OCI-LY3 (cell line): Measurements from ENCODE around the gene KRTAP4-1.

Source experiments
- H2AFZ ChIP-seq: fragments of 200-600, 300-600 bp; shearing (Covaris generic); 2 replicates; pipeline ENCODE4 v1.6.0; 2014; ENCODE audit warnings: antibody characterized with exemption, low read depth, low read length
- H3K27ac ChIP-seq: fragments of 200-600, 300-600 bp; sonication (generic); 2 replicates; pipeline ENCODE4 v1.5.1; 2014; ENCODE audit warnings: mild to moderate bottlenecking, low read length, moderate library complexity, mixed read lengths
- H3K27me3 ChIP-seq: fragments of 200-600, 300-600 bp; sonication (generic); 2 replicates; pipeline ENCODE4 v1.6.1; 2014; ENCODE audit warnings: low read depth, low read length, mixed read lengths
- H3K36me3 ChIP-seq: fragments of 200-600, 300-600 bp; sonication (generic); replicated peaks from 2 replicates; pipeline ENCODE3; 2014; ENCODE audit warnings: low read depth, low read length, mixed read lengths
- H3K4me1 ChIP-seq: fragments of 300-600, 200-600 bp; sonication (generic); 2 replicates; pipeline ENCODE4 v1.6.1; 2014; ENCODE audit warnings: low read length, mixed read lengths
- H3K4me2 ChIP-seq: fragments of 200-600, 300-600 bp; sonication (generic); 2 replicates; pipeline ENCODE4 v1.6.1; 2014; ENCODE audit warnings: low read length, mixed read lengths
- H3K4me3 ChIP-seq: fragments of 300-600, 200-600 bp; sonication (generic); 2 replicates; pipeline ENCODE4 v1.5.1; 2014; ENCODE audit warnings: antibody characterized with exemption, mild to moderate bottlenecking, low read length, moderate library complexity
- H3K79me2 ChIP-seq: fragments of 300-600, 200-600 bp; shearing (Covaris generic); 2 replicates; pipeline ENCODE4 v1.6.1; 2014; ENCODE audit warnings: mild to moderate bottlenecking, low read length, mixed read lengths
- H3K9ac ChIP-seq: fragments of 300-600, 200-600 bp; shearing (Covaris generic); 2 replicates; pipeline ENCODE4 v1.6.0; 2014; ENCODE audit warnings: mild to moderate bottlenecking, low read length, moderate library complexity
- H3K9me3 ChIP-seq: fragments of 200-600, 300-600 bp; shearing (Covaris generic); 2 replicates; pipeline ENCODE4 v1.6.1; 2014; ENCODE audit warnings: low read length, mixed read lengths; ENCODE audit not compliant: insufficient read depth
- H4K20me1 ChIP-seq: fragments of 200-600, 300-600 bp; sonication (generic); 2 replicates; pipeline ENCODE4 v1.6.1; 2016; ENCODE audit warnings: low read length, mixed read lengths; ENCODE audit not compliant: insufficient read depth
- EZH2phosphoT487 ChIP-seq: fragments of 200-600 bp; shearing (Covaris generic); IDR thresholded peaks from 2 replicates; pipeline ENCODE4 v1.6.1; 2018; ENCODE audit warnings: antibody characterized with exemption, mixed run types, low read depth
- TF ChIP-seq, protein P1 (sequence below): fragments of 200-600, 300-600 bp; sonication (generic); IDR thresholded peaks from 2 replicates; pipeline ENCODE4 v1.5.1; 2014; ENCODE audit warnings: antibody characterized with exemption, low read length, low read depth

The KRTAP4-1 gene

DNA sequence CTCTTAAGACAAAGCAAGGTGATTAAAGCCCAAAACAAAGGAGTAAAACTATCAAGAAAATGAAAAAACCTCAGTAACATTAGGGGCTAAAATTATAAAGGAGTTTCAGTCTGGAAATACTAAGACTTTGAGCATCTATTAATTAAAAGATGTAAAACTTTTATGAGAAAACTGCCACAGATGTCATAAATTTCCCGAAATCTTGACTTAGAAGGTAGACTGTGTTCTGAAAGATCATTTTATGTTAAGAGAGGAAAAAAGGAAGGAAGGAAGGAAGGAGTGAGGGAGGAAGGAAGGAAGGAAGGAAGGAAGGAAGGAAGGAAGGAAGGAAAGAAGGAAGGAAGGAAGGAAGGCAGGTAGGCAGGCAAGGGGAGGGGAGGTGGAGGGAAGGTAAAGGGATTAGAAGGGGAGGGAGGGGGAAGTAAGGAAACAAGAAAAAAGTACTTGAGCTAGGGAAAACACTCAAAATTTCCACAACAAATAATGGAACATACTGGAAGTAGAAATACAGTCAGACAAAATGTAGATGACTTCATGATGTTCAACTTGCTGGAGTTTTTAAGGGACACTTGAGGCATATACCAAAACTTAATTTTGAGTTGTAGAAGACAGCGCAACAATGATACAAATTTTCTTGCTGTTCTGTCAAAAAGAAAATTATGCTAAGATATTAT lies 37.0 kb downstream of the KRTAP4-1 start:
- no peak overlapping the region for H3K4me3 ChIP-seq
- no peak overlapping the region for H3K4me2 ChIP-seq
- H3K9ac ChIP-seq = no peak overlapping the region
- H3K9me3 ChIP-seq = no peaks in the 10 kb centered on the region
- H3K36me3 ChIP-seq = no peaks in the 10 kb centered on the region
- no peak for TF ChIP-seq EZH2phosphoT487
- TF ChIP-seq, protein P1, sequence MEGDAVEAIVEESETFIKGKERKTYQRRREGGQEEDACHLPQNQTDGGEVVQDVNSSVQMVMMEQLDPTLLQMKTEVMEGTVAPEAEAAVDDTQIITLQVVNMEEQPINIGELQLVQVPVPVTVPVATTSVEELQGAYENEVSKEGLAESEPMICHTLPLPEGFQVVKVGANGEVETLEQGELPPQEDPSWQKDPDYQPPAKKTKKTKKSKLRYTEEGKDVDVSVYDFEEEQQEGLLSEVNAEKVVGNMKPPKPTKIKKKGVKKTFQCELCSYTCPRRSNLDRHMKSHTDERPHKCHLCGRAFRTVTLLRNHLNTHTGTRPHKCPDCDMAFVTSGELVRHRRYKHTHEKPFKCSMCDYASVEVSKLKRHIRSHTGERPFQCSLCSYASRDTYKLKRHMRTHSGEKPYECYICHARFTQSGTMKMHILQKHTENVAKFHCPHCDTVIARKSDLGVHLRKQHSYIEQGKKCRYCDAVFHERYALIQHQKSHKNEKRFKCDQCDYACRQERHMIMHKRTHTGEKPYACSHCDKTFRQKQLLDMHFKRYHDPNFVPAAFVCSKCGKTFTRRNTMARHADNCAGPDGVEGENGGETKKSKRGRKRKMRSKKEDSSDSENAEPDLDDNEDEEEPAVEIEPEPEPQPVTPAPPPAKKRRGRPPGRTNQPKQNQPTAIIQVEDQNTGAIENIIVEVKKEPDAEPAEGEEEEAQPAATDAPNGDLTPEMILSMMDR = no peak
- no peaks in the 10 kb centered on the region for H4K20me1 ChIP-seq
- peaks cover 8% of the 10 kb centered on the region; the same call in 1 of the 2 replicates for H3K27me3 ChIP-seq
- H2AFZ ChIP-seq = no peak overlapping the region
- no peak overlapping the region for H3K27ac ChIP-seq
- no peaks in the 10 kb centered on the region for H3K79me2 ChIP-seq
- H3K4me1 ChIP-seq = no peaks in the 10 kb centered on the region

DNA sequence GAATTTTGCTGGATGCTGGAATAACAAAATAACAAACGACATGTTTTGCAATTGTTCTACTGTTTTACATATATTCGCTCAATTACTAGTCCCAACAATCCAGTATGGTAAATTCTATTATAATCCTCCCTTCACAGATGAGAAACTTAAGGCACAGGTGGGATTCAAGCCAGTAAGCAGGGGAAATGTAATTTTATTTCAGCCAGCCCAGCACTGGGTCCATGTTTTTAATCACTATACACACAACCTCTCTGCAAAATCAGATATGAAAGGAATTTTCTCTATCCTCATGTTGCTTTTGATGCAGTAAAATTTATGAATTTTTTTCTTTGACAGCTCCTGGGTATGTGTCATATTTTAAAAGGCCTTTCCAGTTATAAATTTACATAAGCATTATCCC lies 39.5 kb downstream of the KRTAP4-1 start:
- Histone ChIP-seq H3K4me1 (no peaks in the 10 kb centered on the region), H3K27me3 (no peaks in the 10 kb centered on the region), H3K79me2 (no peaks in the 10 kb centered on the region), H3K9ac (no peak overlapping the region), H3K27ac (no peak overlapping the region), H3K4me3 (no peak overlapping the region), H3K4me2 (no peak overlapping the region), H4K20me1 (no peaks in the 10 kb centered on the region), H2AFZ (no peak overlapping the region), H3K36me3 (no peaks in the 10 kb centered on the region), H3K9me3 (no peaks in the 10 kb centered on the region)
- no peak for TF ChIP-seq EZH2phosphoT487
- TF ChIP-seq, protein P1 = no peak

DNA sequence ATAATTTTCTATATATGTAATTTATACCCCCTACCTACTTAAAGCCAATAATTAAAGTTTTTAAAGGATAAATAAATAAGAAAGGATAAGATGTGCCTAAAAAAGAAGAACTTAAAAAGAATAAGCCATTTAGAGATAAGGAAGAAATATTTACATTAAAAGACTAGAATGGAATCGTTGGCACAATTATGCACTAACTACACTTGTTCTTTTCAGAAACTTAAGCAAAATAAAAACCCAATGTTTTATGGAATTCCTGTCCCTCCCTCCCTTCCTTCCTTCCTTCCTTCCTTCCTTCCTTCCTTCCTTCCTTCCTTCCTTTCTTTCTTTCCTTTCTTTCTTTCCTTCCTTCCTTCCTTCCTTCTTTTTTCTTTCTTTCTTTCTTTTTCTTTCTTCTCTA lies 39.9 kb downstream of the KRTAP4-1 start:
- H3K9me3 ChIP-seq = no peaks in the 10 kb centered on the region
- no peak overlapping the region for H3K27ac ChIP-seq
- no peak overlapping the region for H3K4me2 ChIP-seq
- H3K4me1 ChIP-seq = no peaks in the 10 kb centered on the region
- no peak overlapping the region for H3K9ac ChIP-seq
- no peak overlapping the region for H3K4me3 ChIP-seq
- H4K20me1 ChIP-seq = no peaks in the 10 kb centered on the region
- no peaks in the 10 kb centered on the region for H3K79me2 ChIP-seq
- no peak overlapping the region for H2AFZ ChIP-seq
- no peaks in the 10 kb centered on the region for H3K36me3 ChIP-seq
- TF ChIP-seq, protein P1 = no peak
- no peak for TF ChIP-seq EZH2phosphoT487
- no peaks in the 10 kb centered on the region for H3K27me3 ChIP-seq

DNA sequence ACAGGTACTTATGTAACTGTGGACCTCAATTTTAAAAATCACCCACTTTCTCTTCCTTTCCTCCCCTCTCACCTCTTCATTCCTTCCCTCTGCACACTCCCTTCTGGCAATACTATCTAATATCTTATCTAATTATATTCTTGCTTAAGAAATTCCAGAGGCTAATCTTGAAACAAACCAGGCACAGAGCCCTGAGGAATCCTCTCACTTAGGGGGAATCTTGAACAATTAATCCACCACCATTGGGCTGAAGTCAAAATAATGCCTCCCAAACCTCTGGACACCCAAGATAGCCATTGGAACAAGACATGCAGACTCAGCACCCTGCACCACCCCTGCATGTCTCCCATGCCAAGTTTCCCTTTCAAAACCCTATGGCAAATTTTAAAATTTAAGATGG lies 43.4 kb downstream of the KRTAP4-1 start:
- Histone ChIP-seq H3K4me2 (no peak overlapping the region), H4K20me1 (no peaks in the 10 kb centered on the region), H3K27ac (no peak overlapping the region), H3K79me2 (no peaks in the 10 kb centered on the region), H3K9me3 (no peaks in the 10 kb centered on the region), H3K4me3 (no peak overlapping the region), H3K9ac (no peak overlapping the region), H3K4me1 (no peaks in the 10 kb centered on the region), H2AFZ (no peak overlapping the region), H3K27me3 (no peaks in the 10 kb centered on the region), H3K36me3 (no peaks in the 10 kb centered on the region)
- no peak for TF ChIP-seq EZH2phosphoT487
- TF ChIP-seq, protein P1 = no peak
